GM23338 (cell line): ENCODE results near the gene TNFRSF17. TPM values are rescaled to one million over a fixed set of nuclear protein-coding genes. Genes with fewer than 3 reads are reported as not detected.

Source experiments
- ATAC-seq: fragments of 200-7000 bp; cut with Tn5 transposase; 3 replicates; pipeline ENCODE4 v1.9.1; 2020
- DNase-seq: peaks from one replicate; pipeline ENCODE4 v3.0.0-alpha.2; 2015; ENCODE audit warnings: low spot score
- H2AFZ ChIP-seq: fragments of 200-600 bp; sonication (generic); 2 replicates; pipeline ENCODE4 v1.8.0; 2016; ENCODE audit warnings: antibody characterized with exemption, mild to moderate bottlenecking, moderate library complexity
- H3F3A ChIP-seq: fragments of 200-600 bp; sonication (generic); replicated peaks from 2 replicates; pipeline ENCODE4 v1.8.0; 2017; ENCODE audit warnings: antibody characterized with exemption, mixed run types, low read depth
- H3K27ac ChIP-seq: fragments of 200-600 bp; sonication (generic); 2 replicates; pipeline ENCODE4 v1.6.1; 2016; ENCODE audit warnings: low read depth
- H3K27me3 ChIP-seq: fragments of 200-600 bp; sonication (generic); 2 replicates; pipeline ENCODE4 v1.8.0; 2016; ENCODE audit warnings: mild to moderate bottlenecking, mixed run types, moderate library complexity; ENCODE audit not compliant: insufficient read depth
- H3K36me3 ChIP-seq: fragments of 200-600 bp; sonication (generic); 2 replicates; pipeline ENCODE4 v1.8.0; 2016; ENCODE audit warnings: mild to moderate bottlenecking; ENCODE audit not compliant: insufficient read depth
- H3K4me1 ChIP-seq: fragments of 200-600 bp; sonication (generic); 2 replicates; pipeline ENCODE4 v1.8.0; 2016; ENCODE audit warnings: mild to moderate bottlenecking, moderate library complexity; ENCODE audit not compliant: insufficient read depth
- H3K4me2 ChIP-seq: fragments of 200-600 bp; sonication (generic); 2 replicates; pipeline ENCODE4 v1.7.1; 2017; ENCODE audit warnings: mixed run types
- H3K4me3 ChIP-seq: fragments of 200-600 bp; sonication (generic); 2 replicates; pipeline ENCODE4 v1.6.1; 2016; ENCODE audit warnings: mixed run types
- H3K79me2 ChIP-seq: fragments of 200-600 bp; sonication (generic); replicated peaks from 2 replicates; pipeline ENCODE4 v1.8.0; 2017; ENCODE audit warnings: mild to moderate bottlenecking; ENCODE audit not compliant: insufficient read depth
- H3K9me2 ChIP-seq: fragments of 200-600 bp; sonication (generic); 2 replicates; pipeline ENCODE4 v1.8.0; 2017; ENCODE audit not compliant: insufficient read depth
- H4K20me1 ChIP-seq: fragments of 200-600 bp; sonication (generic); replicated peaks from 2 replicates; pipeline ENCODE4 v1.8.0; 2017; ENCODE audit warnings: mild to moderate bottlenecking; ENCODE audit not compliant: insufficient read depth
- H3K27ac Mint-ChIP-seq: 2 replicates; pipeline ENCODE4 v1.8.0; 2020; ENCODE audit warnings: inconsistent platforms, mild to moderate bottlenecking, moderate library complexity, mixed read lengths
- H3K27me3 Mint-ChIP-seq: 3 replicates; pipeline ENCODE4 v1.8.0; 2022; ENCODE audit warnings: low read depth, mild to moderate bottlenecking, moderate library complexity, mixed read lengths, inconsistent platforms; ENCODE audit not compliant: insufficient read depth, poor library complexity
- H3K36me3 Mint-ChIP-seq: 3 replicates; pipeline ENCODE4 v1.8.0; 2021; ENCODE audit warnings: low read depth, mild to moderate bottlenecking, inconsistent platforms, moderate library complexity, mixed read lengths
- H3K4me1 Mint-ChIP-seq: 3 replicates; pipeline ENCODE4 v1.8.0; 2020; ENCODE audit warnings: mild to moderate bottlenecking, inconsistent platforms, mixed read lengths
- H3K4me3 Mint-ChIP-seq: 3 replicates; pipeline ENCODE4 v1.8.0; 2021; ENCODE audit warnings: moderate library complexity, mild to moderate bottlenecking, inconsistent platforms, mixed read lengths
- H3K9me3 Mint-ChIP-seq: 3 replicates; pipeline ENCODE4 v1.8.0; 2020; ENCODE audit warnings: moderate library complexity, mild to moderate bottlenecking, inconsistent platforms, mixed read lengths
- ETS1 ChIP-seq: IDR thresholded peaks from 2 replicates; pipeline ENCODE4 v1.6.1; 2016; ENCODE audit warnings: antibody characterized with exemption
- EZH2 ChIP-seq: fragments of 200-600 bp; sonication (generic); IDR thresholded peaks from one replicate; pipeline ENCODE4 v1.8.0; 2017; ENCODE audit warnings: antibody characterized with exemption, mild to moderate bottlenecking, low read depth; ENCODE audit not compliant: unreplicated experiment
- JUNB ChIP-seq: IDR thresholded peaks from one replicate; pipeline ENCODE4 v1.6.1; 2016; ENCODE audit warnings: antibody characterized with exemption; ENCODE audit not compliant: unreplicated experiment
- NANOG ChIP-seq: IDR thresholded peaks from 2 replicates; pipeline ENCODE4 v1.6.1; 2016; ENCODE audit warnings: antibody characterized with exemption, borderline replicate concordance
- POLR2AphosphoS5 ChIP-seq: IDR thresholded peaks from 2 replicates; pipeline ENCODE4 v1.6.1; 2016; ENCODE audit warnings: antibody characterized with exemption, low read depth
- REST ChIP-seq: IDR thresholded peaks from one replicate; pipeline ENCODE4 v1.6.1; 2018; ENCODE audit warnings: antibody characterized with exemption; ENCODE audit not compliant: unreplicated experiment
- STAT1 ChIP-seq: IDR thresholded peaks from one replicate; pipeline ENCODE4 v1.6.1; 2016; ENCODE audit warnings: antibody characterized with exemption; ENCODE audit not compliant: unreplicated experiment
- ZNF114 ChIP-seq: fragments of 250-450 bp; sonication (Bioruptor Pico); IDR thresholded peaks from 2 replicates; pipeline ENCODE4 v1.5.0; 2020; ENCODE audit warnings: mild to moderate bottlenecking, moderate library complexity
- ZNF331 ChIP-seq: fragments of 250-450 bp; sonication (Bioruptor Pico); IDR thresholded peaks from 2 replicates; pipeline ENCODE4 v1.5.0; 2020; ENCODE audit warnings: low read depth, mild to moderate bottlenecking, moderate library complexity
- ZNF462 ChIP-seq: fragments of 250-450 bp; sonication (Bioruptor Pico); IDR thresholded peaks from 2 replicates; pipeline ENCODE4 v1.5.0; 2020; ENCODE audit warnings: mild to moderate bottlenecking, moderate library complexity
- polyA plus RNA-seq: library from polyadenylated mRNA; unstranded; fragments of >200 nt; fragmentation: Nextera tagmentation; extraction: Ambion mirVana; gene quantifications from 2 replicates; pipeline ENCODE4 v1.2.1, GENCODE V29; 2016
- total RNA-seq: library from RNA; depleted of rRNA; stranded (reverse); fragments of >200 nt; shearing (Covaris generic); gene quantifications from 2 replicates; pipeline ENCODE4 v1.2.3, GENCODE V29; 2014

TNFRSF17 gene
- total and polyA plus RNA-seq, 2 experiments from 2014 or later, result not detected

- H3K36me3 Mint-ChIP-seq, result no peaks in the 10 kb centered on the region
- no peak overlapping the region for H3K27ac ChIP-seq
- no peaks in the 10 kb centered on the region for H3K9me2 ChIP-seq
- no peaks in the 10 kb centered on the region for H3K79me2 ChIP-seq
- no peaks in the 10 kb centered on the region for H3K27me3 ChIP-seq
- H3K4me1 ChIP-seq, result no peaks in the 10 kb centered on the region
- no peaks in the 10 kb centered on the region for H3F3A ChIP-seq
- H4K20me1 ChIP-seq, result no peaks in the 10 kb centered on the region
- H3K27me3 Mint-ChIP-seq, result no peaks in the 10 kb centered on the region
- DNase-seq (no peak), ATAC-seq (no peak)
- TF ChIP-seq ZNF114 (CRISPR knock-in tag) (no peak), EZH2 (no peak), STAT1 (no peak), POLR2AphosphoS5 (no peak)
- H3K4me2 ChIP-seq, result no peak overlapping the region
- H3K4me3 Mint-ChIP-seq, result no peak overlapping the region
- no peak overlapping the region for H3K4me3 ChIP-seq
- H3K36me3 ChIP-seq, result no peaks in the 10 kb centered on the region
- H2AFZ ChIP-seq, result no peak overlapping the region
- H3K4me1 Mint-ChIP-seq, result no peaks in the 10 kb centered on the region
- H3K9me3 Mint-ChIP-seq, result no peaks in the 10 kb centered on the region
- H3K27ac Mint-ChIP-seq, result no peak overlapping the region
These were observed 37.5 kb downstream of the TNFRSF17 start for GRCh38 chr16:12002447-12003006.

- no peaks in the 10 kb centered on the region for H3K4me1 Mint-ChIP-seq
- H3K4me3 Mint-ChIP-seq, result no peak overlapping the region
These were observed 41.6 kb downstream of the TNFRSF17 start for GRCh38 chr16:12006637-12007036.

More at GRCh38 chr16:12006637-12007036, 41.6 kb downstream of the TNFRSF17 start:
- H3K79me2 ChIP-seq, result no peaks in the 10 kb centered on the region
- H3K27me3 Mint-ChIP-seq, result peaks cover 2% of the 10 kb centered on the region
- no peak overlapping the region for H3K27ac ChIP-seq
- no peaks in the 10 kb centered on the region for H3F3A ChIP-seq
- no peaks in the 10 kb centered on the region for H3K9me3 Mint-ChIP-seq
- H3K36me3 ChIP-seq, result no peaks in the 10 kb centered on the region
- H3K4me3 ChIP-seq, result no peak overlapping the region
- no peak for ATAC-seq
- no peaks in the 10 kb centered on the region for H3K36me3 Mint-ChIP-seq
- no peaks in the 10 kb centered on the region for H4K20me1 ChIP-seq
- H2AFZ ChIP-seq, result no peak overlapping the region
- no peak overlapping the region for H3K4me2 ChIP-seq
- TF ChIP-seq STAT1 (no peak), REST (no peak), ETS1 (no peak), JUNB (no peak), ZNF331 (CRISPR knock-in tag) (no peak), POLR2AphosphoS5 (no peak), EZH2 (no peak), ZNF462 (no peak), NANOG (no peak), ZNF114 (CRISPR knock-in tag) (no peak)
- no peaks in the 10 kb centered on the region for H3K27me3 ChIP-seq
- H3K4me1 ChIP-seq, result no peaks in the 10 kb centered on the region
- no peaks in the 10 kb centered on the region for H3K9me2 ChIP-seq
- H3K27ac Mint-ChIP-seq, result no peak overlapping the region
- no peak for DNase-seq
